ENCODE results near the gene USP6NL.
"Not testable (repeated sequence)": the region's sequence is repeated elsewhere in the genome, so short reads cannot be mapped to it uniquely, and the experiment has no call there.

Gene USP6NL

DNA sequence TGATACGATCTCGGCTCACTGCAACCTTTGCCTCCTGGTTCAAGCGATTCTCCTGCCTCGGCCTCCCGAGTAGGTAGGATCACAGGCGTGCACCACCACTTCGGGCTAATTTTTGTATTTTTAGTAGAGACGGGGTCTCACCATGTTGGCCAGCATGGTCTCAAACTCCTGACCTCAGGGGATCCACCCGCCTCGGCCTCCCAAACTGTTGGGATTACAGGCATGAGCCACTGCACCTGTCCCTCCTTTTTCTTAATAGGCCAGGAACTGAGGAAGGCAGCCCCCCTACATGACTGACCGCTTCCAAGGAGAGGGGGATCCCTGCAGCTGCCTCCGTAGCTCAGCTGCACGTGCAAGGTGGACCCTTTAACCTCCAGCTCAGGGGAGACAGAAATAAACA is 175.0 kb downstream of the USP6NL start:
- not testable (repeated sequence) for H3K9ac ChIP-seq (ENCODE audit: low read length); H3K27me3 ChIP-seq (ENCODE audit: control insufficient read depth in 1 of 2, insufficient read depth in 2 of 2, low read length in 2 of 2); H3K4me3 ChIP-seq (ENCODE audit: low read depth in 1 of 2, low read length in 2 of 2); H3K4me1 ChIP-seq (ENCODE audit: insufficient read depth, low read length); H3K36me3 ChIP-seq (ENCODE audit: insufficient read depth, low read length); H3K27ac ChIP-seq (ENCODE audit: low read depth, low read length); H3K9me3 ChIP-seq (ENCODE audit: low read length)

DNA sequence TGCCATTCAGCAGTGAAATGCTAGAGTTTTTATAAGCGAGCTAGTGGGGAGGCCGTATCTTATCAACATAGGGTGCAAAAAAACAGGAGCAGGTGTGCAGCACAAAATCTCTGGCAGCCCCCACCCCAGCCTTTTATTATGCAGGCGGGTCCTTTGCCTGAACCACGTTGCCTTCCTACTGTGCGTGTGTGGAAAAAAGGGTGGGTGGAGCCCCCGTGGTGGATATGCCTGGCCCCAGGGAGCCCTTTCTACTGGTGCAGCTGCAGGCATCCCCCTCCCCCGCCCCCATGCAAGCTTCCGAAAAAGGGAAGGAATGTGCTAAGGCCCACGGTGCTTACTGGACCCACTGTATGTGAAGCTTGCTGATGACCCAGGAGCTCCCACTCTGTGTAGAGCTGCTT is 175.9 kb downstream of the USP6NL start:
- no peaks in the 10 kb centered on the region for H3K9me3 ChIP-seq (ENCODE audit: low read length)
- no peak overlapping the region for H3K9ac ChIP-seq (ENCODE audit: low read length)
- H3K4me1 ChIP-seq (ENCODE audit: insufficient read depth, low read length), result peaks cover 8% of the 10 kb centered on the region
- H3K4me3 ChIP-seq (ENCODE audit: low read depth in 1 of 2, low read length in 2 of 2), result no peak overlapping the region
- H3K27me3 ChIP-seq (ENCODE audit: control insufficient read depth in 1 of 2, insufficient read depth in 2 of 2, low read length in 2 of 2), result peaks cover 0 to 4% of the 10 kb centered on the region in 2 donors
- no peaks in the 10 kb centered on the region for H3K36me3 ChIP-seq (ENCODE audit: insufficient read depth, low read length)
- H3K27ac ChIP-seq (ENCODE audit: low read depth, low read length), result no peak overlapping the region

DNA sequence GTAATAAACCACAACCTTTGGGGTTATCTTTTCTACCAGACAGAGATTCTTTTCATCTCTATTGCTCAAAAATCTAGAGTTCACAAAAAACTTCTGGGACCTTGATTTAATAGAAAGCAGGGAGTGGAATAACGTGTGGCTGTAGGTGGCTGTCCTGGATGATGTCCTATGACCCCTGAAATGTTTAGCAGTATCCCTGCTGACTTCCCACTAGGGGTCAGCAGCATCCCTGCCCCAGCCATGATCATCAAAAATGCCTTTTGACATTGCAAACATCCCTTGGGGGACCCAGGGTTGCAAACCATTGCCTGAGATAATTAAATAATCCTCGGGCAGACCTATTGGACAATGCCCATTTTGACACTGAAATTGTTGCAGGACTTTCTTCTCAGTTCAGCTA is 177.1 kb downstream of the USP6NL start:
- peaks cover 2% of the 10 kb centered on the region for H3K9me3 ChIP-seq (ENCODE audit: low read length)
- H3K27ac ChIP-seq (ENCODE audit: low read depth, low read length), result no peak overlapping the region
- H3K4me3 ChIP-seq (ENCODE audit: low read depth in 1 of 2, low read length in 2 of 2), result no peak overlapping the region
- no peaks in the 10 kb centered on the region for H3K36me3 ChIP-seq (ENCODE audit: insufficient read depth, low read length)
- H3K4me1 ChIP-seq (ENCODE audit: insufficient read depth, low read length), result peaks cover 12% of the 10 kb centered on the region
- peaks cover 0 to 4% of the 10 kb centered on the region in 2 donors for H3K27me3 ChIP-seq (ENCODE audit: control insufficient read depth in 1 of 2, insufficient read depth in 2 of 2, low read length in 2 of 2)
- H3K9ac ChIP-seq (ENCODE audit: low read length), result no peak overlapping the region

DNA sequence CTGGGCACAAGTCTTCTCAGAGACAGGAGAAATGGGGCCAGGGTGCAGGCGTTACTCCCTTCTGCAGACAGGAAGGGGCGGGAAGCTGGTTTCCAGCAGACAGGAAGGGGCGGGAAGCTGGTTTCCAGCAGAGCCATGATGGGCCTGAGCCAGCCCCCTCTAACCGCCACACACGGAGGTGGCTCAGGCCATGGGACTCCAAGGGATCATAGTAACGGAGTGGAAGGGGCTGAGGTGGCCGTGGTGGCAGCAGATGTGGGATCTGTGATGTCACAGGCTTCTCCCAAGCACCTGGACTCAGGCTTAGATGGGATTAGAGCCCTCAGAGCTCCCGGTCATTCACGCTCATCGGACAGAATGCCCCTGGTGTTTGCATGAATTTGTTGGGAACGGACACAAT is 177.8 kb downstream of the USP6NL start:
- Histone ChIP-seq H3K27ac (ENCODE audit: low read depth, low read length) (no peak overlapping the region), H3K4me1 (ENCODE audit: insufficient read depth, low read length) (peaks cover 12% of the 10 kb centered on the region), H3K4me3 (ENCODE audit: low read depth in 1 of 2, low read length in 2 of 2) (no peak overlapping the region), H3K36me3 (ENCODE audit: insufficient read depth, low read length) (no peaks in the 10 kb centered on the region), H3K9me3 (ENCODE audit: low read length) (peaks cover 4% of the 10 kb centered on the region), H3K27me3 (ENCODE audit: control insufficient read depth in 1 of 2, insufficient read depth in 2 of 2, low read length in 2 of 2) (peaks cover 0 to 4% of the 10 kb centered on the region in 2 donors), H3K9ac (ENCODE audit: low read length) (no peak overlapping the region)

DNA sequence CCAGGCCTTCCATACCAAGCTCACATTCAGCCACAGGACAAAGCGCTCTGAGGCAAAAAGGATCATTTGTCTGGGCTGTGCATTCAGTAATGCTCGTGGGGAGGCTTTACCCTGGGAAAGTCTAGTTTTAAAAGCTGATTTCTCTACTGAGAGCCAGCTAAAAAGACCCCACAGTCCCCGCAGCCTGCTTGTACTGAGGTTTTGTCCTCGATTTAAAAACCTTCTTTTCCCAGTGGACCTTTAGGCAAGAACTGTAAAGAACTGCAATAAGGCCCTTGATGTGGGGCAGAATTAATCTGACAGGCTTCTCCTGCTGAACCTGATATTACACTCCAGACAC is 180.3 kb downstream of the USP6NL start:
- H3K9me3 ChIP-seq (ENCODE audit: low read length), result peaks cover 4% of the 10 kb centered on the region
- peaks cover 0 to 4% of the 10 kb centered on the region in 2 donors for H3K27me3 ChIP-seq (ENCODE audit: control insufficient read depth in 1 of 2, insufficient read depth in 2 of 2, low read length in 2 of 2)
- H3K4me3 ChIP-seq (ENCODE audit: low read depth in 1 of 2, low read length in 2 of 2), result no peak overlapping the region

DNA sequence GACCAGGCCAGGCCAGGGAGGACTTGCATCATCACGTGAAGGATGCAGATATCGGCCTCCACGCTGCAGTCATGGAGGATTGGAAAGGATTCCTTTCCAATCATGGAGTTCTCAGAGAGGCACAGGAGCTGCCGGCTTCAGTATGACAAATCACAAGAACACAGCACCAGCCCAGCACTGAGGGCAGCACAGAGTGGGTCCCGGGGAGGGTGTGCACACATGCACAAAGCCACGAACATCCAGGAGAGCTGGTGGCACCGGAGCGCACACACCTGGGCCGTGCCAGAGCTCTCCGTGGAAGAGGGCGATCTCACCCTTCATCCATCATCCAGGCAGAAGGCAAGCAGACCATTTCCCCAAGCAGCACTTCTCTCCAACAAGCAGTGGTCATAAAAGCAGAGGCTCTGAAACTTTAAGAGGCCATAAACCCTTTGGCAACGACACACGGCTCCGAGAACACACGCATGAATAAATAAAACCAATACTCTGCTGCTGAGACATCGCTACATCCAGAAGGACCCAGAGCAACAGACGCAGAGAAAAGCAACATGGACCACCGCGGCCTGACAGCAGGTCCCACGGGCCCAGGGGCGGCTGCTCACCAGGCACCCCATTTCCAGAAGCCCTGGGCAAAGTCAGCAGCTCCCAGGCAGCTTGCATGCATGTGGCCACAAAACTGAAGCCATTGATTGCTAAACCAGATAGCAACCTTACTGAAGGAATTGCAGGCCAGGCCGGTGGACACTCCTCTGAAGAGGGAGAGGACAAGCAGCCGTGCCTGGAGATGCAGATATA is 180.8 kb downstream of the USP6NL start:
- no peak overlapping the region for H3K27ac ChIP-seq (ENCODE audit: low read depth, low read length)
- peaks cover 12% of the 10 kb centered on the region for H3K4me1 ChIP-seq (ENCODE audit: insufficient read depth, low read length)
- H3K27me3 ChIP-seq (ENCODE audit: control insufficient read depth in 1 of 2, insufficient read depth in 2 of 2, low read length in 2 of 2), result peaks cover 0 to 4% of the 10 kb centered on the region in 2 donors
- H3K4me3 ChIP-seq (ENCODE audit: low read depth in 1 of 2, low read length in 2 of 2), result peak overlapping the region in 1 of 2 donors; percentile 8
- H3K9me3 ChIP-seq (ENCODE audit: low read length), result peaks cover 4% of the 10 kb centered on the region
- no peak overlapping the region for H3K9ac ChIP-seq (ENCODE audit: low read length)
- H3K36me3 ChIP-seq (ENCODE audit: insufficient read depth, low read length), result no peaks in the 10 kb centered on the region

More for the DNA sequence above, 180.3 kb downstream of the USP6NL start:
- Histone ChIP-seq H3K9ac (ENCODE audit: low read length) (no peak overlapping the region), H3K4me1 (ENCODE audit: insufficient read depth, low read length) (peaks cover 12% of the 10 kb centered on the region), H3K36me3 (ENCODE audit: insufficient read depth, low read length) (no peaks in the 10 kb centered on the region), H3K27ac (ENCODE audit: low read depth, low read length) (no peak overlapping the region)

DNA sequence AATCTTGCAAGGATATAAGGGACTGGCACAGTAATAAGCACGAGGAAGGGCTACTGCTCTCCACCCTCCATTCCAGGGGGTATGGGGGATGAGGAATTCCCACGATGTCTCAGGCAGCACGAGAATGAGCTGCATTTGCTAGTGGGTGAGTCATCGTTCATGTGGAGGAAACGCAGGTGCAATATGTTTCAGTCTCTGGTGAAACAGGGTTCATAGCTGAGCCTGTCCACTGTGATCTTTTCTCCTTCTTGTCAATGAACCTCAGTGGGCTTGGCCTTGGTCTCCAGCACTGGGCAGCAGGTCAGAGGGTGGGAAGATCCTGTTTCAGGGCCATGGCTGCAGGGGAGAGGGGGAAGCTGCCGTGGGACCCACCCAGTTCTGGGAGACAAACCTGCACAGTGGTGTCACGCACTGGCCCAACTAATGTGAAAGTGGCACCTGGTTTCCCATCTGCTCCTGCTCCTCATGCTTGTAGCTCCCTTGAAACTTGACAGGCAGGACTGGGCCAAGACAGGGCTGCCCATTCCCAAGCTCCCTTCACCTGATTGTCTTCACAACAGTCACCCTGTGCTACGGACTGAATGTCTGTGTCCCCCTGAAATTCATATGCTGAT is 181.9 kb downstream of the USP6NL start:
- Histone ChIP-seq H3K27ac (ENCODE audit: low read depth, low read length) (no peak overlapping the region), H3K9me3 (ENCODE audit: low read length) (peaks cover 4% of the 10 kb centered on the region), H3K27me3 (ENCODE audit: control insufficient read depth in 1 of 2, insufficient read depth in 2 of 2, low read length in 2 of 2) (peaks cover 0 to 4% of the 10 kb centered on the region in 2 donors), H3K36me3 (ENCODE audit: insufficient read depth, low read length) (no peaks in the 10 kb centered on the region), H3K4me3 (ENCODE audit: low read depth in 1 of 2, low read length in 2 of 2) (no peak overlapping the region), H3K4me1 (ENCODE audit: insufficient read depth, low read length) (peaks cover 12% of the 10 kb centered on the region), H3K9ac (ENCODE audit: low read length) (no peak overlapping the region)

DNA sequence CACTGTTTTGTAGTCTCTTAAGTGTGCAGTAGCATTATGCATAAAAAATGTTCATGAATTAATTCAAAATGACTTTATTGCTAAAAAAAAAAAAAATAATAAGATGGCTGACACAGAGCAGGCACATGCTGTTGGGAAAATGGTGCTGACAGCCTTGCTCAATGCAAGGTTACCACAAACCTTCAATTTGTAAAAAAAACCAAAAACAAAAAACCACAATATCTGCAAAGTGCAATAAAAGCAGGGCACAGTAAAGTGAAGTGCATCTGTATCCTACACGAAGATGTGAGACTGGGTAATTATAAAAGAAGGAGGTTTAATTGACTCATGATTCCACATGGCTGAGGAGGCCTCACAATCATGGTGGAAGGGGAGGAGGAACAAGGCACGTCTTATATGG is 185.8 kb downstream of the USP6NL start:
- Histone ChIP-seq H3K36me3 (ENCODE audit: insufficient read depth, low read length) (no peaks in the 10 kb centered on the region), H3K4me3 (ENCODE audit: low read depth in 1 of 2, low read length in 2 of 2) (no peak overlapping the region), H3K4me1 (ENCODE audit: insufficient read depth, low read length) (peaks cover 6% of the 10 kb centered on the region), H3K9ac (ENCODE audit: low read length) (no peak overlapping the region), H3K27ac (ENCODE audit: low read depth, low read length) (no peak overlapping the region), H3K27me3 (ENCODE audit: control insufficient read depth in 1 of 2, insufficient read depth in 2 of 2, low read length in 2 of 2) (no peaks in the 10 kb centered on the region), H3K9me3 (ENCODE audit: low read length) (peaks cover 9% of the 10 kb centered on the region)

DNA sequence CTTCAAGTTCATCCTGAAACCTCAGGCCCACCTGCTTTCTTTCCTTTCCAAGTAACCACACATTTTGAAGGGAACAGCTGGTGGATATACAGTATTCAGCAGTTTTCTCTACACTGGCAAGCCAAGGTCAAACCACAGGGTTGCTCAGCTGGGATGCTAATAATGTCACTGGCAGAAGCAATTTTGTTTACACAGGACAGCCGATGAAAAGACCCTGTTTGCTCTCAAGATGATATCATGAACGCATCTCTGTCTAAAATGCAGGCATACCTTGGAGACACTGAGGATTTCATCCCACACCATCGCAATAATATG is 186.2 kb downstream of the USP6NL start:
- Histone ChIP-seq H3K27ac (ENCODE audit: low read depth, low read length) (no peak overlapping the region), H3K4me3 (ENCODE audit: low read depth in 1 of 2, low read length in 2 of 2) (no peak overlapping the region), H3K9ac (ENCODE audit: low read length) (no peak overlapping the region), H3K4me1 (ENCODE audit: insufficient read depth, low read length) (peaks cover 2% of the 10 kb centered on the region), H3K9me3 (ENCODE audit: low read length) (peaks cover 9% of the 10 kb centered on the region), H3K36me3 (ENCODE audit: insufficient read depth, low read length) (no peaks in the 10 kb centered on the region), H3K27me3 (ENCODE audit: control insufficient read depth in 1 of 2, insufficient read depth in 2 of 2, low read length in 2 of 2) (no peaks in the 10 kb centered on the region)

DNA sequence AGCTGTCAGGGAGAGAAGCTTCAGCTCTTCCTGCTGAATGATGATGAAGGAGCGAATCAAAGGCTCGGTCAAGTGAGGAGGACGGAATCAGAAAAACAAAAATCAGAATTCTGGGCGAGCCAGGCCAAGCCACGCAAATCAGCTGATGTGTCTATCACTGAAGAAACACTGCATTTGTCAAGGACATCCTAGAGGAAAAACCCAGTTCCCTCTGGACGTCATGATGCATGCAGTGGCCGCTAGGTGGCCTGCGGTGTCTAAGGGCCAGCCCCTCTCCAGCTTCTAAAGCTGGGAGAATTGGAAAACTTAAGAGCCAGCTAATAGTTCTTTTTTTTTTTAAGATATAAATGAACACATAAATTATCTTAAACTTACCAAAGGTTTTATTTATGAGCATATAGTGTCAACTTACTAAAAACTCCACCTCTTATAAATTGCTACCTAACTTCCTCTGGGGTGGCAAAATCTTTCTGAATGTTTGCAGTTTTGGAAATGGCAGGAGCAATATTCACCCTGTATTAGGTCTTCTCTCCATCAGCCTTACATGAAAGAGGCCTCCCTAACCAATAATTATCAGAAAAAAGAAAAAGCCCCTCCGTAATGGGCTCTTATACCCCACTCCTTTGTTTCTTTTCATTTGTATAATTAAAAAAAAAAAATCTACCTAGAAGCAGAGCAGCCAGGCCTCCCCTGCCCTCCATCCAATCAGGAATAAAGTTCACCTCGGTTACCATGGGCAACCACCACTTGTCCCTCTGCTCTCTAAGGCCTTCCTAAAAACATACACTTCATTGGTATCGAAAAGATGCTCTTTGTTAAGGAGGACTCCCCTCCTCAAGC is 186.8 kb downstream of the USP6NL start:
- Histone ChIP-seq H3K27ac (ENCODE audit: low read depth, low read length) (no peak overlapping the region), H3K36me3 (ENCODE audit: insufficient read depth, low read length) (no peaks in the 10 kb centered on the region), H3K9me3 (ENCODE audit: low read length) (peaks cover 9% of the 10 kb centered on the region), H3K4me1 (ENCODE audit: insufficient read depth, low read length) (no peaks in the 10 kb centered on the region), H3K27me3 (ENCODE audit: control insufficient read depth in 1 of 2, insufficient read depth in 2 of 2, low read length in 2 of 2) (no peaks in the 10 kb centered on the region), H3K4me3 (ENCODE audit: low read depth in 1 of 2, low read length in 2 of 2) (no peak overlapping the region), H3K9ac (ENCODE audit: low read length) (no peak overlapping the region)

DNA sequence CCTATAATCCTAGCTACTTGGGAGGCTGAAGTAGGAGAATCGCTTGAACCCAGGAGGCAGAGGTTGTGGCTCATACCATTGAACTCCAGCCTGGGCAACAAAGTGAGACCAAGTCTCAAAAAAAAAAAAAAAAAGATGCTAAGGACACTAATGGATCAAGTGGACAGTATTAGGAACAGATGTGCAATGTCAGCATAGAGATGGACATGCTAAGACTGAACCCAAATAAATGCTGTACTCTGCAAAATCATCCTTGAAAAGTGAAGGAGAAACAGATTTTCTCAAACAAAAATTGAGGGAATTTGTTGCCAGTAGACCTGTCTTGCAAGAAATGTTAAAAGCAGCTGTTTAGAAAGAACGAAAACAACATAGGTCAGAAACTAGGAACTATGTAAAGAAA is 194.5 kb downstream of the USP6NL start:
- no peak overlapping the region for H3K9ac ChIP-seq (ENCODE audit: low read length)
- no peaks in the 10 kb centered on the region for H3K4me1 ChIP-seq (ENCODE audit: insufficient read depth, low read length)
- no peaks in the 10 kb centered on the region for H3K27me3 ChIP-seq (ENCODE audit: control insufficient read depth in 1 of 2, insufficient read depth in 2 of 2, low read length in 2 of 2)
- H3K4me3 ChIP-seq (ENCODE audit: low read depth in 1 of 2, low read length in 2 of 2), result no peak overlapping the region
- H3K9me3 ChIP-seq (ENCODE audit: low read length), result peaks cover 7% of the 10 kb centered on the region
- H3K27ac ChIP-seq (ENCODE audit: low read depth, low read length), result no peak overlapping the region
- H3K36me3 ChIP-seq (ENCODE audit: insufficient read depth, low read length), result no peaks in the 10 kb centered on the region

Data from muscle layer of colon (tissue), 2 donors.